Astrocyte (in vitro differentiated cells and primary cell): ENCODE measurements around the gene NPPA. TPM values are rescaled to one million over a fixed set of nuclear protein-coding genes. Genes with fewer than 3 reads are reported as not detected.

Experiments
- DNase-seq: peaks from one replicate; pipeline ENCODE4 v3.0.0-alpha.2; 2010; ENCODE audit warnings: low read depth
- FAIRE-seq: peaks from 2 replicates; lab custom pipeline; 2011; peaks lifted over from hg19 to GRCh38; lab: Jason Lieb, UNC
- H2AFZ ChIP-seq: 2 replicates; pipeline ENCODE4 v1.6.0; 2012; ENCODE audit warnings: low read depth, low read length, inconsistent platforms
- H3K27ac ChIP-seq: 2 replicates; pipeline ENCODE4 v1.5.1; 2011; ENCODE audit warnings: low read depth, low read length, inconsistent platforms
- H3K27me3 ChIP-seq: 2 replicates; pipeline ENCODE4 v1.6.0; 2011; ENCODE audit warnings: low read length, inconsistent platforms; ENCODE audit not compliant: insufficient read depth
- H3K36me3 ChIP-seq: 2 replicates; pipeline ENCODE4 v1.5.1; 2011; ENCODE audit warnings: low read length, inconsistent platforms; ENCODE audit not compliant: insufficient read depth
- H3K4me1 ChIP-seq: 2 replicates; pipeline ENCODE4 v1.5.1; 2011; ENCODE audit warnings: low read length, inconsistent platforms; ENCODE audit not compliant: insufficient read depth
- H3K4me2 ChIP-seq: 2 replicates; pipeline ENCODE4 v1.6.0; 2012; ENCODE audit warnings: low read length, inconsistent platforms
- H3K4me3 ChIP-seq: 2 replicates; pipeline ENCODE4 v1.5.1; 2011; ENCODE audit warnings: low read depth, mild to moderate bottlenecking, low read length, inconsistent platforms; ENCODE audit not compliant: insufficient read depth
- H3K79me2 ChIP-seq: 2 replicates; pipeline ENCODE4 v1.6.0; 2012; ENCODE audit warnings: mild to moderate bottlenecking, low read length, inconsistent platforms; ENCODE audit not compliant: insufficient read depth
- H3K9ac ChIP-seq: 2 replicates; pipeline ENCODE4 v1.6.0; 2012; ENCODE audit warnings: mild to moderate bottlenecking, low read length, inconsistent platforms
- H3K9me3 ChIP-seq: 2 replicates; pipeline ENCODE4 v1.5.1; 2012; ENCODE audit warnings: low read depth, mild to moderate bottlenecking, low read length, inconsistent platforms; ENCODE audit not compliant: insufficient read depth
- H4K20me1 ChIP-seq: 2 replicates; pipeline ENCODE4 v1.6.0; 2012; ENCODE audit warnings: low read length, inconsistent platforms; ENCODE audit not compliant: insufficient read depth
- H3K27ac Mint-ChIP-seq: one replicate; pipeline ENCODE4 v1.8.0; 2021; ENCODE audit warnings: mild to moderate bottlenecking, mixed read lengths; ENCODE audit not compliant: unreplicated experiment
- H3K27me3 Mint-ChIP-seq: one replicate; pipeline ENCODE4 v1.8.0; 2021; ENCODE audit warnings: low read depth, mixed read lengths; ENCODE audit not compliant: unreplicated experiment
- H3K36me3 Mint-ChIP-seq: one replicate; pipeline ENCODE4 v1.8.0; 2021; ENCODE audit warnings: low read depth, mixed read lengths; ENCODE audit not compliant: unreplicated experiment
- H3K4me1 Mint-ChIP-seq: one replicate; pipeline ENCODE4 v1.8.0; 2021; ENCODE audit warnings: low read depth, mixed read lengths; ENCODE audit not compliant: unreplicated experiment
- H3K4me3 Mint-ChIP-seq: one replicate; pipeline ENCODE4 v1.8.0; 2021; ENCODE audit warnings: mild to moderate bottlenecking, moderate library complexity, mixed read lengths; ENCODE audit not compliant: unreplicated experiment
- H3K9me3 Mint-ChIP-seq: one replicate; pipeline ENCODE4 v1.8.0; 2021; ENCODE audit warnings: mild to moderate bottlenecking, mixed read lengths; ENCODE audit not compliant: unreplicated experiment
- EZH2 ChIP-seq: IDR thresholded peaks from 2 replicates; pipeline ENCODE4 v1.6.1; 2012; ENCODE audit warnings: mild to moderate bottlenecking, low read length, inconsistent platforms; ENCODE audit not compliant: insufficient read depth
- total RNA-seq: library from RNA; stranded (reverse); gene quantifications from 2 replicates; pipeline ENCODE4 v1.2.1, GENCODE V29; 2021
- TF ChIP-seq, protein P1 (sequence below): IDR thresholded peaks from 2 replicates; pipeline ENCODE4 v1.5.1; 2011; ENCODE audit warnings: low read depth, mild to moderate bottlenecking, inconsistent platforms, low read length, moderate library complexity; ENCODE audit not compliant: insufficient read depth

NPPA gene
- total RNA-seq, 1 donor from 2014 or later, result not detected

DNA sequence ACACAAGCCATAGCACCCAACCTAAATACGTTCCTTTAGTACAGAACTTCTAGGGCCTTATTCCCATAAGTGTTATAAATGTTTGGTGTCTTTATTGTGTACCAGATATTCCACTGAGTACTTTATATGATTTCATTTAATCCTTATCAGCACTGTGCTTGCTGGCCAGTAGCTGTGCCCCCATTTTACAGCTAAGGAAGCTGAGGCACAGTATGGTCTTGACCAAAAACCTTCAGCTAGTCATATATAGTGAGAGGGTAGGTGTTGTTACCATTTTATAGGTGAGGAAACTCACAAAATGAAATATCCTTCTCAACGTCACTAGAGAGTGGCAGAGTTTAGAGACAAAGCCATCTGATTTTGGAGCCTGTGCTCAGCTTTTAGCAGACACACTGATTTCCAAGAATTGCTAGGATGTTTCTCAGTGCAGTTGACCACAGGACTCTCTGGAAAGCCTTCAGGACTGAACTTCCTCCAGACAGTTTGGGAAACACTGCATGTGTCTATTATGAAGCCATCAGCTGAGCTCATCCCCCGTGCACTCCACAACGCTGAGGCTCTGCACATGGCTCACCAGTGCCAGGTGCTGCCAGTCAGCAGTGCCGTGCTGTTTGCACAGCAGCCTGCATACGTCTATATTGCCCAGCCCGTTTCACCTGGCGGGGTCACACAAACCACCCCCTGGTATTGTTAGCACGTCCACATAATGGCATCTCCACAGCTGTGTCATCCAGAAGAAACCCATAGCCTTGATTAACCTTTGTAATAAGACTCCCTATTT is 15.4 kb downstream of the NPPA start:
- no peaks in the 10 kb centered on the region for H3K9me3 Mint-ChIP-seq
- H2AFZ ChIP-seq, result no peak overlapping the region
- H3K36me3 ChIP-seq, result peaks cover 52% of the 10 kb centered on the region
- TF ChIP-seq, protein P1, sequence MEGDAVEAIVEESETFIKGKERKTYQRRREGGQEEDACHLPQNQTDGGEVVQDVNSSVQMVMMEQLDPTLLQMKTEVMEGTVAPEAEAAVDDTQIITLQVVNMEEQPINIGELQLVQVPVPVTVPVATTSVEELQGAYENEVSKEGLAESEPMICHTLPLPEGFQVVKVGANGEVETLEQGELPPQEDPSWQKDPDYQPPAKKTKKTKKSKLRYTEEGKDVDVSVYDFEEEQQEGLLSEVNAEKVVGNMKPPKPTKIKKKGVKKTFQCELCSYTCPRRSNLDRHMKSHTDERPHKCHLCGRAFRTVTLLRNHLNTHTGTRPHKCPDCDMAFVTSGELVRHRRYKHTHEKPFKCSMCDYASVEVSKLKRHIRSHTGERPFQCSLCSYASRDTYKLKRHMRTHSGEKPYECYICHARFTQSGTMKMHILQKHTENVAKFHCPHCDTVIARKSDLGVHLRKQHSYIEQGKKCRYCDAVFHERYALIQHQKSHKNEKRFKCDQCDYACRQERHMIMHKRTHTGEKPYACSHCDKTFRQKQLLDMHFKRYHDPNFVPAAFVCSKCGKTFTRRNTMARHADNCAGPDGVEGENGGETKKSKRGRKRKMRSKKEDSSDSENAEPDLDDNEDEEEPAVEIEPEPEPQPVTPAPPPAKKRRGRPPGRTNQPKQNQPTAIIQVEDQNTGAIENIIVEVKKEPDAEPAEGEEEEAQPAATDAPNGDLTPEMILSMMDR, result no peak
- TF ChIP-seq EZH2, result no peak
- DNase-seq (no peak), FAIRE-seq (no peak)
- no peaks in the 10 kb centered on the region for H3K79me2 ChIP-seq
- no peak overlapping the region for H3K27ac ChIP-seq
- no peak overlapping the region for H3K4me3 ChIP-seq
- no peaks in the 10 kb centered on the region for H3K27me3 ChIP-seq
- peaks cover 3% of the 10 kb centered on the region for H3K4me1 Mint-ChIP-seq
- H3K4me1 ChIP-seq, result no peaks in the 10 kb centered on the region
- no peaks in the 10 kb centered on the region for H3K9me3 ChIP-seq
- H3K36me3 Mint-ChIP-seq, result peaks cover 22% of the 10 kb centered on the region
- H3K4me3 Mint-ChIP-seq, result no peak overlapping the region
- H3K4me2 ChIP-seq, result no peak overlapping the region
- H3K9ac ChIP-seq, result no peak overlapping the region
- no peak overlapping the region for H3K27ac Mint-ChIP-seq
- H4K20me1 ChIP-seq, result peaks cover 36% of the 10 kb centered on the region
- H3K27me3 Mint-ChIP-seq, result no peaks in the 10 kb centered on the region

DNA sequence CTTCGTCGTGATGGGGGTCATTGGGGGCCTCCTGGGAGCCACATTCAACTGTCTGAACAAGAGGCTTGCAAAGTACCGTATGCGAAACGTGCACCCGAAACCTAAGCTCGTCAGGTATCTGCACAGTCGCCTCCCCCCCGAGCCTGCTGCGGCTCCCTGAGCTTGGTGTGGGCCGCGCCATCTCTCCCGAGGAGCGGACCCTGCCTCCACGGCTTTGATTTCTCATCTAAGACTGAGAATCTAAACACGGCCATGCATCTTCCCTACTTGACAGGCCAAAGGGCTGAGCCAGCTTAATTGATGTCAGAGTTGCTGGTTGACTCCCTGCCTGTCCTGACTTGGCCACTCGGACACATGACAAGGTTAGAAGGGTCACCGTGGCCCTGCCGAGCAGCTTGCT is 19.1 kb downstream of the NPPA start:
- DNase-seq (no peak), FAIRE-seq (no peak)
- no peak overlapping the region for H3K4me2 ChIP-seq
- H3K36me3 Mint-ChIP-seq, result peaks cover 37% of the 10 kb centered on the region
- H4K20me1 ChIP-seq, result peaks cover 24% of the 10 kb centered on the region
- H3K27me3 ChIP-seq, result no peaks in the 10 kb centered on the region
- H3K9me3 Mint-ChIP-seq, result no peaks in the 10 kb centered on the region
- TF ChIP-seq, protein P1, result no peak
- TF ChIP-seq EZH2, result no peak
- peaks cover 9% of the 10 kb centered on the region for H3K4me1 Mint-ChIP-seq
- H3K79me2 ChIP-seq, result no peaks in the 10 kb centered on the region
- no peak overlapping the region for H2AFZ ChIP-seq
- no peak overlapping the region for H3K4me3 Mint-ChIP-seq
- H3K4me3 ChIP-seq, result no peak overlapping the region
- no peaks in the 10 kb centered on the region for H3K4me1 ChIP-seq
- peak overlapping the region; percentile 26 for H3K27ac Mint-ChIP-seq
- peaks cover 45% of the 10 kb centered on the region for H3K36me3 ChIP-seq
- H3K9ac ChIP-seq, result no peak overlapping the region
- no peaks in the 10 kb centered on the region for H3K9me3 ChIP-seq
- H3K27ac ChIP-seq, result no peak overlapping the region
- H3K27me3 Mint-ChIP-seq, result no peaks in the 10 kb centered on the region

DNA sequence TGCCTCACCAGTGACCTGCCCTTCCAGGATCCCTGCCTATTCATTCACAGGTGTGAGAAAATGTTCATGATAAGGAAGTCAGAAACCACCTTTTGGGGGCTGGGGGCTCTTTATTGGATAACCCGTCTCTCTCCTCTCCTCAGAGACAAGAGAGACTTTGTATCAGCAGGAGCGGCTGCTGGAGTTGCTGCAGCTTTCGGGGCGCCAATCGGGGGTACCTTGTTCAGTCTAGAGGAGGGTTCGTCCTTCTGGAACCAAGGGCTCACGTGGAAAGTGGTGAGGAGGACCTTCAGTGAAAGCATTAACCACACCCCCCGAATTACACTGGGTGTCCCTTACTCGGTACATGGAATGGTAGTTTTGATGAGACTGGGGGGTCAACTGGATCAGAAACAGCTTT is 20.6 kb downstream of the NPPA start:
- peaks cover 8% of the 10 kb centered on the region for H3K4me1 ChIP-seq
- peaks cover 14% of the 10 kb centered on the region for H4K20me1 ChIP-seq
- peaks cover 33% of the 10 kb centered on the region for H3K36me3 ChIP-seq
- Mint-ChIP-seq H3K27me3 (no peaks in the 10 kb centered on the region), H3K9me3 (no peaks in the 10 kb centered on the region), H3K4me1 (peaks cover 9% of the 10 kb centered on the region), H3K4me3 (no peak overlapping the region), H3K36me3 (peaks cover 35% of the 10 kb centered on the region), H3K27ac (no peak overlapping the region)
- H3K9me3 ChIP-seq, result no peaks in the 10 kb centered on the region
- no peaks in the 10 kb centered on the region for H3K27me3 ChIP-seq
- FAIRE-seq (no peak), DNase-seq (no peak)
- no peak overlapping the region for H3K9ac ChIP-seq
- no peak overlapping the region for H3K27ac ChIP-seq
- no peak overlapping the region for H2AFZ ChIP-seq
- H3K4me3 ChIP-seq, result no peak overlapping the region
- H3K79me2 ChIP-seq, result no peaks in the 10 kb centered on the region
- H3K4me2 ChIP-seq, result no peak overlapping the region
- TF ChIP-seq, protein P1, result no peak
- TF ChIP-seq EZH2, result no peak
